ENCODE results near the gene OXGR1. TPM values are rescaled to one million over a fixed set of nuclear protein-coding genes. Genes with fewer than 3 reads are reported as not detected.

OXGR1 gene
- total RNA-seq, 2 donors from 2014 or later: 0.27 TPM; not detected in 1

- TF ChIP-seq CTCF (IDR thresholded peaks at IDR 0.05) (no peak), POLR2AphosphoS5 (IDR thresholded peaks at IDR 0.05) (no peak), POLR2A (IDR thresholded peaks at IDR 0.05) (no peak)
- 71% methylated on average over 5 of the region's 5 CpGs for WGBS
- intact Hi-C loops (cut with DNase I): loop anchor here (10.0 kb wide), 1 partner anchor 789 kb away; no protein-coding TSS in a partner anchor
- no peaks in the 10 kb centered on the region for H3K27me3 ChIP-seq (replicated peaks; ENCODE audit: insufficient read depth)
- no peak for DNase-seq (ENCODE audit: low spot score)
- no peak overlapping the region for H3K27ac ChIP-seq
- H3K9me3 ChIP-seq: no peaks in the 10 kb centered on the region
- H3K36me3 ChIP-seq: no peaks in the 10 kb centered on the region
- H3K4me1 ChIP-seq (replicated peaks): no peaks in the 10 kb centered on the region
- H3K4me3 ChIP-seq: no peak overlapping the region
Measured at GRCh38 chr13:97015661-97016350, 21.5 kb upstream of the OXGR1 start.

DNA sequence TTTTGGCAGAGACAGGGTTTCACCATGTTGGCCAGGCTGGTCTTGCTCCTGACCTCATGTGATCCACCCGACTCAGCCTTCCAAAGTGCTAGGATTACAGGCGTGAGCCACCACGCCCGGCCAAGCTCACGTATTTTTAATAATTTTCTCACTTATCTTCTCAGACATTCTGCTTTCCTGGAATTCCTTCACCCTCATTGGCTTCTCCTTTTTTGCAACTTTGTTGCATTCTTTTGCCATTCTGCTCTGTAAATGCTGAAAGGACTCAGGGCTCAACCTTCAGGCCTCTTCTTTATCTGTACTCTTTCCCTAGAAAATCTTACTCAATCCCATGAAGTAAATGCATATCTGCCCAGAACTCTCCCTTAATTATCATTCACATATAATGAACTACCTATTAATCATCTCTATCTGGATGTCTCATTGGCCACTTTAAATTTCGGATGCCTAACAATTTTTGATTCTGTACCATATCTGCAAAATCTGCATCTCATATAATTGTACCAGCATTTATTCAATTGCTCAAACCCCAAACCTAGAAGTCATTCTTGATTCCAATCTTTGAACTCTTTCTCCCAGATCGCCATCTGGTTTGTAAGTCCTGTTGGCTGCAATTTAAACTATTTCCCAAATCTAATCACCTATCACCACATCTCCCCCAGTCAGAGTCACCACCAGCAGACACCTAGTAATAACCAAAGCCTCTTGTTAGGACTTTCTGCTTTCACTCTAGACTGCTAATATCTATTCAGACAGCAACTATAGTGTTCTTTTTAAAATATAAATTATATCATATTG is 18.2 kb upstream of the OXGR1 start:
- no peaks in the 10 kb centered on the region for H3K36me3 ChIP-seq
- no peaks in the 10 kb centered on the region for H3K27me3 ChIP-seq (replicated peaks; ENCODE audit: insufficient read depth)
- intact Hi-C loops (cut with DNase I): loop anchor here (10.0 kb wide), 1 partner anchor 792 kb away; no protein-coding TSS in a partner anchor
- H3K9me3 ChIP-seq: no peaks in the 10 kb centered on the region
- no peak overlapping the region for H3K27ac ChIP-seq
- DNase-seq (ENCODE audit: low spot score): no peak
- no peak overlapping the region for H3K4me3 ChIP-seq
- WGBS: 84% methylated on average over 7 of the region's 7 CpGs
- no peaks in the 10 kb centered on the region for H3K4me1 ChIP-seq (replicated peaks)
- TF ChIP-seq POLR2AphosphoS5 (IDR thresholded peaks at IDR 0.05) (no peak), CTCF (IDR thresholded peaks at IDR 0.05) (no peak), POLR2A (IDR thresholded peaks at IDR 0.05) (no peak)

DNA sequence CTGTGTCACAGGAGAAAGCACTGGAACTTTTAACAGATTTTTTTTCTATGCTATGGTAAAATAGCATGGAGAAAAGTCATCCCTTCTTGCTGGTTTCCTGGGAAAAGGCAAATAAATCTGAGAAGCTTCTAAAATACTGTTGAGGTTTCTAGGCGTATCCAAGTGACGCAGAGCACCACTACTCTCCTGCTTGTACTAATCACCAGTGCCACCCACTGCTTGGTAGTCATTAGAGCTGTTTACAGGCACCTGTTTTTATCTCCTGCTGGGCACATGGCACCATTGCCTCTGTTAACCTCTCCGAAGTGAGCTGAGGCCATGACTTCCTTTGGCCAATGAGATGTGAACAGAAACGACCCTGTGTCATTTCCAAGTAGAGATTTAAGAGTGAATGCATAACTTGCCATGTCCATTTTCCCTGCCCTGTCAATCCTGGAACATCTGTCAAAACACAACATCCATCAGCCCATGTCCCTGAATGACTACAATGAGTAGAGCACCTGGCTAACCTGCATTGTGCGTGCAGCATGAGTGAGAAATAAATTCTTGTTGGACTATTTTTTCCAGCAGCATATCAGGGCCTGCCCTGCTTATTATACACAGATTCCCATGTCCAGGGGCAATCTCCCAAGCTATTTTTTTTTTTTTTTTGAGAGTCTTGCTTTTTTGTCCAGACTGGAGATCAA is 17.3 kb upstream of the OXGR1 start:
- no peaks in the 10 kb centered on the region for H3K4me1 ChIP-seq (replicated peaks)
- no peak for TF ChIP-seq POLR2AphosphoS5 (IDR thresholded peaks at IDR 0.05)
- no peak for TF ChIP-seq CTCF (IDR thresholded peaks at IDR 0.05)
- TF ChIP-seq POLR2A (IDR thresholded peaks at IDR 0.05): no peak
- H3K9me3 ChIP-seq: no peaks in the 10 kb centered on the region
- no peak overlapping the region for H3K4me3 ChIP-seq
- 82% methylated on average over 5 of the region's 5 CpGs for WGBS
- H3K27ac ChIP-seq: no peak overlapping the region
- no peaks in the 10 kb centered on the region for H3K36me3 ChIP-seq
- H3K27me3 ChIP-seq (replicated peaks; ENCODE audit: insufficient read depth): no peaks in the 10 kb centered on the region
- intact Hi-C loops (cut with DNase I): loop anchor here (10.0 kb wide), 1 partner anchor 793 kb away; no protein-coding TSS in a partner anchor
- DNase-seq (ENCODE audit: low spot score): no peak

GRCh38 chr13:97008643-97009042 is 14.4 kb upstream of the OXGR1 start:
- Histone ChIP-seq H3K4me1 (replicated peaks) (no peaks in the 10 kb centered on the region), H3K36me3 (no peaks in the 10 kb centered on the region), H3K4me3 (no peak overlapping the region), H3K27me3 (replicated peaks; ENCODE audit: insufficient read depth) (no peaks in the 10 kb centered on the region), H3K27ac (no peak overlapping the region), H3K9me3 (no peaks in the 10 kb centered on the region)
- 51% methylated on average over 4 of the region's 4 CpGs for WGBS
- no peak for DNase-seq (ENCODE audit: low spot score)
- no peak for TF ChIP-seq POLR2A (IDR thresholded peaks at IDR 0.05)
- no peak for TF ChIP-seq POLR2AphosphoS5 (IDR thresholded peaks at IDR 0.05)
- TF ChIP-seq CTCF (IDR thresholded peaks at IDR 0.05): no peak
- intact Hi-C loops (cut with DNase I): no loop called here
